Breast epithelium (tissue), 3 donors: ENCODE results near the gene MROH9.

Source experiments
- CTCF ChIP-seq, 3 donors: fragments of 450-650 bp; IDR thresholded peaks; one replicate each; pipeline ENCODE4 v1.5.1; 2016 to 2017; ENCODE audit warnings: antibody characterized with exemption in 3 of 3, mild to moderate bottlenecking in 3 of 3, moderate library complexity in 3 of 3
- POLR2A ChIP-seq: fragments of 450-650 bp; IDR thresholded peaks from one replicate; pipeline ENCODE4 v1.6.1; 2016; ENCODE audit warnings: antibody characterized with exemption, mild to moderate bottlenecking, moderate library complexity

DNA sequence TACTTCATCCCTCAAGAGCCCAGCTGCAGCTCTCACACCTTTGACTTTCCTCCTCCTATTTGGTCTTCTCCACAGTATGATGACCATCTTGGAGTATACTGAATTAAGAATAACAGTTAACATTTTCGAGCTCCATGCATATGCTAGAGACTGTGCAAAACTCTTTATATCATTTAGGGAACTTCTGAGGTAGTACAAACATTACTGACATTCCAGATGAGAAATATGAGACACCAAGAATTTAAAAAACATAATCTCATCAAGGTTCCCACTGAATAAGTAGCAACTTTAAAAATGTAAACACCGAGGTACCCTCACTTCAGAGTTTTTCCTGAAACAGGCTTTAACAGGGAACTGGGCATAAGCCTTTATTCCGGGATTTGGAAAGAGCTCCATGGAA lies 178.0 kb downstream of the MROH9 start:
- TF ChIP-seq POLR2A = no peak
- TF ChIP-seq CTCF (IDR thresholded peaks at IDR 0.05) = no peak
